ENCODE measurements around the gene CDC123. TPM values are rescaled to one million over a fixed set of nuclear protein-coding genes. Genes with fewer than 3 reads are reported as not detected.

The CDC123 gene
- total RNA-seq, 4 donors from 2014 or later: 58.1 to 86.7 (median 69.3) TPM

DNA sequence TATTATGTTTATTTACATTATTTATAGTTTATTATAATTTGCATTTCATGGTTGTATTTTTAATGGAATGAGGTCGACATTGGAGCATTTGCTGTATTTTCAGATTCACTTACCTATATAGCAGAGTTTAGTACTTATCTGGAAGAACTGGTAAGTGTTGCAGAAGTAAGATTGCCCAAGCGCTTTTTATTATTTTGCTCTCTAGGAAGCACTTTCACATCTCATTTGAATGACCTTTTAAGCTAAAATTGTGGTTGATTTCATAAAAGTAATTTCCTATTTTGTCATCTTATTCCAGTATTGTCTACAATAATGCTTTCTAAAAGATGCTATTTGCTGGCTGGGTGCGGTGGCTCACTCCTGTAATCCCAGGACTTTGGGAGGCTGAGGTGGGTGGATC lies 37.9 kb upstream of the CDC123 start:
- H3K27me3 ChIP-seq: no peaks in the 10 kb centered on the region
- no peak overlapping the region for H3K27ac ChIP-seq
- DNase-seq (ENCODE audit: low spot score in 2 of 2): no peak
- TF ChIP-seq POLR2A (IDR thresholded peaks at IDR 0.05): no peak
- no peak for TF ChIP-seq EP300 (IDR thresholded peaks at IDR 0.05)
- TF ChIP-seq, protein P1, sequence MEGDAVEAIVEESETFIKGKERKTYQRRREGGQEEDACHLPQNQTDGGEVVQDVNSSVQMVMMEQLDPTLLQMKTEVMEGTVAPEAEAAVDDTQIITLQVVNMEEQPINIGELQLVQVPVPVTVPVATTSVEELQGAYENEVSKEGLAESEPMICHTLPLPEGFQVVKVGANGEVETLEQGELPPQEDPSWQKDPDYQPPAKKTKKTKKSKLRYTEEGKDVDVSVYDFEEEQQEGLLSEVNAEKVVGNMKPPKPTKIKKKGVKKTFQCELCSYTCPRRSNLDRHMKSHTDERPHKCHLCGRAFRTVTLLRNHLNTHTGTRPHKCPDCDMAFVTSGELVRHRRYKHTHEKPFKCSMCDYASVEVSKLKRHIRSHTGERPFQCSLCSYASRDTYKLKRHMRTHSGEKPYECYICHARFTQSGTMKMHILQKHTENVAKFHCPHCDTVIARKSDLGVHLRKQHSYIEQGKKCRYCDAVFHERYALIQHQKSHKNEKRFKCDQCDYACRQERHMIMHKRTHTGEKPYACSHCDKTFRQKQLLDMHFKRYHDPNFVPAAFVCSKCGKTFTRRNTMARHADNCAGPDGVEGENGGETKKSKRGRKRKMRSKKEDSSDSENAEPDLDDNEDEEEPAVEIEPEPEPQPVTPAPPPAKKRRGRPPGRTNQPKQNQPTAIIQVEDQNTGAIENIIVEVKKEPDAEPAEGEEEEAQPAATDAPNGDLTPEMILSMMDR (IDR thresholded peaks at IDR 0.05): no peak
- TF ChIP-seq POLR2AphosphoS5 (IDR thresholded peaks at IDR 0.05): no peak
- H3K9me3 ChIP-seq: no peaks in the 10 kb centered on the region
- H3K4me3 ChIP-seq: no peak overlapping the region
- WGBS: 90% methylated on average over 3 of the region's 3 CpGs
- H3K36me3 ChIP-seq: peaks cover 68% of the 10 kb centered on the region
- H3K4me1 ChIP-seq: no peaks in the 10 kb centered on the region

DNA sequence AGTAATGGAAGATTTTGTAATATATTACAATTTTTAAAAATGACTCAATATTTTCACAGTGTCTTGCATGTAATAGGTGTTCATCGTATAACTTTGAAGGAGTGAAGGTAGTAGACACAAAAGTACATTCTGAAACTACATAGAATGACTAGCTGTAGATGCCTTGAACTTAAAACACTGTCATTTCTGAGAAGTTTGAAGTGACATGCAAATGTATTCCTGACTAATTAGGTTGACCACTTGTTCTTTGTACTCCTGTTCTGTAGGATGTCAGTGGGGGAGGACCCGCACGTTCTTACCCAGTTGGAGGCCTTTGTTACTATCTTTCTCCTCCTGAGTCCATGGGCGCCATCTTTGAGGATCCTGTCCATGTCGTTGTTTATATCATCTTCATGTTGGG lies 35.3 kb upstream of the CDC123 start:
- H3K4me1 ChIP-seq: no peaks in the 10 kb centered on the region
- 98% methylated on average over 5 of the region's 5 CpGs for WGBS
- H3K27ac ChIP-seq: no peak overlapping the region
- H3K27me3 ChIP-seq: no peaks in the 10 kb centered on the region
- H3K4me3 ChIP-seq: no peak overlapping the region
- H3K36me3 ChIP-seq: peaks cover 75% of the 10 kb centered on the region
- DNase-seq (ENCODE audit: low spot score in 2 of 2): no peak
- TF ChIP-seq EP300 (IDR thresholded peaks at IDR 0.05) (no peak), POLR2AphosphoS5 (IDR thresholded peaks at IDR 0.05) (no peak)
- no peaks in the 10 kb centered on the region for H3K9me3 ChIP-seq

DNA sequence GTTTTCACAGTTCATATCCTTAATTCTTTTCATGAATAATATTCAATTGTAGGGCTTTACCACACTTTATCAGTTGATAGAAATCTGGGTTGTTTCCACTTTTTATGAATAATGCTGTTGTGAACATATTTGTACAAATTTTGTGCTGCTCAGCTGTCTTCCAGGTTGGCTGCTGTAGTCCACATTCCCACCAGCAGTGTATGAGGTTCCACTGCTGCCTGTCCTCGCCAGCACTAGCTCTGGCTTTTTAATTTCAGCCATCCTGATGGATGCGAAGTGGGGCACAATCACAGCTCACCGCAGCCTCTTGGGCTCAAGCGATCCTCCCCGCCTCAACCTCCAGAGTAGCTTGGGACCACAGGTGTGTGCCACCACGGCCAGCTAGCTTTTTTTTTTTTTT lies 33.1 kb upstream of the CDC123 start:
- no peak overlapping the region for H3K4me3 ChIP-seq
- TF ChIP-seq POLR2AphosphoS5 (IDR thresholded peaks at IDR 0.05): no peak
- TF ChIP-seq, protein P1 (IDR thresholded peaks at IDR 0.05): no peak
- TF ChIP-seq EP300 (IDR thresholded peaks at IDR 0.05): no peak
- no peak overlapping the region for H3K27ac ChIP-seq
- H3K4me1 ChIP-seq: no peaks in the 10 kb centered on the region
- no peaks in the 10 kb centered on the region for H3K27me3 ChIP-seq
- DNase-seq (ENCODE audit: low spot score in 2 of 2): no peak
- H3K36me3 ChIP-seq: peaks cover 80% of the 10 kb centered on the region
- WGBS: 95% methylated on average over 6 of the region's 6 CpGs
- no peaks in the 10 kb centered on the region for H3K9me3 ChIP-seq

DNA sequence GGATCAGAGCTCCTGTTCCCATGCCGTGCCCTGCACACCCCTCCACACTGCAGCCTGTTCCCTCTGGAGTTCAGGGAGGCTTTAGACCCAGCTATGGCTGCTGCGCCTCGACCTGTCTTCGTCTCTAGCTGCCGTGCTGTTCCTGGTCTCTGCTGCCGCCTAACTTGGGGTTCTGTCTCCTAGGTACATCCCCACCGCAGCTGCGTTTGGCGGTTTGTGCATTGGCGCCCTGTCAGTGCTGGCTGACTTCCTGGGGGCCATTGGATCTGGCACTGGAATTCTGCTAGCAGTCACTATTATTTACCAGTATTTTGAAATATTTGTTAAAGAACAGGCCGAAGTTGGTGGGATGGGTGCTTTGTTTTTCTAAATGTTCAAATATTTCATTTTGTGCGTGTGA lies 31.9 kb upstream of the CDC123 start:
- WGBS: 89% methylated on average over 12 of the region's 12 CpGs
- no peaks in the 10 kb centered on the region for H3K4me1 ChIP-seq
- no peak overlapping the region for H3K27ac ChIP-seq
- H3K9me3 ChIP-seq: no peaks in the 10 kb centered on the region
- TF ChIP-seq POLR2AphosphoS5 (IDR thresholded peaks at IDR 0.05) (no peak), EP300 (IDR thresholded peaks at IDR 0.05) (no peak), POLR2A (IDR thresholded peaks at IDR 0.05) (no peak)
- TF ChIP-seq, protein P1 (IDR thresholded peaks at IDR 0.05): no peak
- no peak overlapping the region for H3K4me3 ChIP-seq
- no peaks in the 10 kb centered on the region for H3K27me3 ChIP-seq
- no peak for DNase-seq (ENCODE audit: low spot score in 2 of 2)
- H3K36me3 ChIP-seq: peaks cover 82% of the 10 kb centered on the region

DNA sequence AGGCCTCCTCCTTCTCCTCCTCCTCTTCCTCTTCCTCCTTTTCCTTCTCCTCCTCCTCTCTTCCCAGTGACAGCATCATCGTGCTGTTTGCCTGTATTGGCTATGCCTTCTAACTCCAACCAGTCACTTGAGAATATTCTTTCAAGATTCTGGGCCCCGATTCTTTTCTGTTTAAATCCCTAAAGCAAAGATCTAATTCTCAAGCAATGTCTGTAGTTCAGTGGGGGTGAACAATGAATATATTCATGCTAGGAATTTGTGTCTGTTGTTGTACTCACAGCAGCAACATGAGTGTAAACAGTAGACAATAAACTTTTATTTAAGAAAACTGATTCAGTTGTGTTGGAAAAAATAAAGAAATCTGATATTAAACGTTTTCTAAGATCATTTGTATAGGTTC lies 31.0 kb upstream of the CDC123 start:
- 74% methylated on average over 3 of the region's 3 CpGs for WGBS
- Histone ChIP-seq H3K27me3 (no peaks in the 10 kb centered on the region), H3K27ac (no peak overlapping the region), H3K36me3 (peaks cover 84% of the 10 kb centered on the region), H3K4me3 (no peak overlapping the region), H3K9me3 (no peaks in the 10 kb centered on the region), H3K4me1 (no peaks in the 10 kb centered on the region)
- DNase-seq (ENCODE audit: low spot score in 2 of 2): no peak
- TF ChIP-seq POLR2A (IDR thresholded peaks at IDR 0.05): no peak
- TF ChIP-seq, protein P1 (IDR thresholded peaks at IDR 0.05): no peak
- no peak for TF ChIP-seq EP300 (IDR thresholded peaks at IDR 0.05)

Data from suprapubic skin (tissue), 4 donors.